Measurements from ENCODE around the gene OPHN1.

The OPHN1 gene

DNA sequence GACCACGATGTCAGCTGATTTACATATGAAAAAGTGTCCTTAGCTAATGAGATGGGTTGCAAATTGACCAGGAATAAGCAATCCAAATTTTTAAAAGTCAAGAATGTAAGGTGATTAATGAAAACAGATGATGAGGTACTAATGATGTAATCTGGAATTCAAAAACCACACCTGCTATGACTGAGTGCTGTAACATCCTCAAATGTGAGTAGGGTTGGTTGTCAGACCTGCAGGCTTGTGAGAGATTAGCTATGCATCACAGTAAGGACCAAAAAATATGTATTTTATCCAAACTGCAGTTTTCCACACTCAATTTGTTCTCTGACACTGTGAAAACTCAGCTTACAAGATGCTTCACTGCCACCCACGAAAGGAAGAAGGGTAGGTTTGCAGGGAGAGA, 242.5 kb downstream of the OPHN1 start:
- Histone ChIP-seq H3K27me3 (ENCODE audit: control insufficient read depth, insufficient read depth, low read length, poor library complexity, severe bottlenecking) (no peaks in the 10 kb centered on the region), H3K9me3 (ENCODE audit: control insufficient read depth, low read length) (no peaks in the 10 kb centered on the region), H3K27ac (ENCODE audit: insufficient read depth, low read depth, low read length, poor library complexity, severe bottlenecking) (no peak overlapping the region), H3K4me3 (ENCODE audit: insufficient read depth, low read depth, low read length) (no peak overlapping the region), H3K36me3 (ENCODE audit: control insufficient read depth, insufficient read depth, low read length) (no peaks in the 10 kb centered on the region), H3K4me1 (ENCODE audit: control insufficient read depth, insufficient read depth, low read length) (no peaks in the 10 kb centered on the region)
- WGBS, 2 experiments = 80 to 100% methylated on average over 1 to 2 of the region's 2 CpGs

GRCh38 chrX:68186552-68187262, 246.6 kb downstream of the OPHN1 start:
- WGBS, 2 experiments = 96 to 100% methylated on average over 1 to 2 of the region's 2 CpGs
- H3K27ac ChIP-seq (ENCODE audit: insufficient read depth, low read depth, low read length, poor library complexity, severe bottlenecking) = no peak overlapping the region

DNA sequence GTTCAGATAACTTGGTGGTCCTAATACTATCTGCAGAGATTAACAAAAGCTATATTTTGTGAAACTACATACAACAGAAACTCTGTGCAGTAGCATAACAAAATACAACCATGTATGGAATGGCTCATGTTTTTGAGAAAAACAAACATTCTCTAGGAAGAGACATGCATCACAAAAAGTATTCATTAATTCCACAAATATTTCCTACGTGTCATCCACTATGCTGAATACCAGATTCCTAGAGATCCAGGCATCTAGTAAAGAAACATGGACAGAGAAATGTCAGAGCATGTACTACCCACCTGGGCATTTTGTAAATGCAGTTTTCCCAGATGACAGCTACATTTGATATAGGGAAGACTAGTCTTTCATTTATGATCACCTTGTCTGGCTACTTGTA, 248.1 kb downstream of the OPHN1 start:
- Histone ChIP-seq H3K9me3 (ENCODE audit: control insufficient read depth, low read length) (no peaks in the 10 kb centered on the region), H3K4me1 (ENCODE audit: control insufficient read depth, insufficient read depth, low read length) (no peaks in the 10 kb centered on the region), H3K36me3 (ENCODE audit: control insufficient read depth, insufficient read depth, low read length) (no peaks in the 10 kb centered on the region), H3K27me3 (ENCODE audit: control insufficient read depth, insufficient read depth, low read length, poor library complexity, severe bottlenecking) (no peaks in the 10 kb centered on the region), H3K4me3 (ENCODE audit: insufficient read depth, low read depth, low read length) (no peak overlapping the region), H3K27ac (ENCODE audit: insufficient read depth, low read depth, low read length, poor library complexity, severe bottlenecking) (no peak overlapping the region)
- WGBS, 2 experiments = 91 to 100% methylated on average over 1 of the region's 1 CpG

More at GRCh38 chrX:68186552-68187262, 246.6 kb downstream of the OPHN1 start:
- Histone ChIP-seq H3K4me1 (ENCODE audit: control insufficient read depth, insufficient read depth, low read length) (no peaks in the 10 kb centered on the region), H3K9me3 (ENCODE audit: control insufficient read depth, low read length) (no peaks in the 10 kb centered on the region), H3K36me3 (ENCODE audit: control insufficient read depth, insufficient read depth, low read length) (no peaks in the 10 kb centered on the region), H3K4me3 (ENCODE audit: insufficient read depth, low read depth, low read length) (no peak overlapping the region), H3K27me3 (ENCODE audit: control insufficient read depth, insufficient read depth, low read length, poor library complexity, severe bottlenecking) (no peaks in the 10 kb centered on the region)

DNA sequence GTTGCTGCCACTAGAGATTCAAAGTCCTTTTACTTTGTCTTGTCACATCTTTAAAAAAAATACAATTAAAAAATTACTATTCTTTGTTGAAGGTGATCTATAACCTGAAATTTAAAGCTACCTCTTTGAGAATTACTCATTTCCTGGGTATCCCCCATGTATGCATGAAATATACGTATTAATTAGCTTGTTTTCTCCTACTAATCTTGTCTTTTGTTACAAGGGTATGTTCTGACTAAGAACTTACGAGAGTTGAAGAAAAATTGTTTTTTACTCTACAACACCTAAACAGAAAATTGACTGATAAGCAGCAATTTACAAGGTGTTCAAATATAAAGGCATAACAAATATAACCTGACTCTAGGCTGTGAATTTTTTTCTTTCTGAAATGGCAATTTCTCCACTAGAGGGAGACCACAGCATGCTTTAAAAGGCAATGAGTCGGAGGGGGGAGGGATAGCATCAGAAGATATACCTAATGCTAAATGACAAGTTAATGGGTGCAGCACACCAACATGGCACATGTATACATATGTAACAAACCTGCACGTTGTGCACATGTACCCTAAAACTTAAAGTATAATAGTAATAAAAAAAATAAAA, 249.6 kb downstream of the OPHN1 start:
- no peak overlapping the region for H3K4me3 ChIP-seq (ENCODE audit: insufficient read depth, low read depth, low read length)
- 71% methylated on average over 2 of the region's 4 CpGs; no CpG with 5 or more reads in 1 of the 2 experiments for WGBS, 2 experiments
- H3K4me1 ChIP-seq (ENCODE audit: control insufficient read depth, insufficient read depth, low read length) = no peaks in the 10 kb centered on the region
- H3K27me3 ChIP-seq (ENCODE audit: control insufficient read depth, insufficient read depth, low read length, poor library complexity, severe bottlenecking) = no peaks in the 10 kb centered on the region
- H3K27ac ChIP-seq (ENCODE audit: insufficient read depth, low read depth, low read length, poor library complexity, severe bottlenecking) = no peak overlapping the region
- H3K9me3 ChIP-seq (ENCODE audit: control insufficient read depth, low read length) = no peaks in the 10 kb centered on the region
- no peaks in the 10 kb centered on the region for H3K36me3 ChIP-seq (ENCODE audit: control insufficient read depth, insufficient read depth, low read length)

DNA sequence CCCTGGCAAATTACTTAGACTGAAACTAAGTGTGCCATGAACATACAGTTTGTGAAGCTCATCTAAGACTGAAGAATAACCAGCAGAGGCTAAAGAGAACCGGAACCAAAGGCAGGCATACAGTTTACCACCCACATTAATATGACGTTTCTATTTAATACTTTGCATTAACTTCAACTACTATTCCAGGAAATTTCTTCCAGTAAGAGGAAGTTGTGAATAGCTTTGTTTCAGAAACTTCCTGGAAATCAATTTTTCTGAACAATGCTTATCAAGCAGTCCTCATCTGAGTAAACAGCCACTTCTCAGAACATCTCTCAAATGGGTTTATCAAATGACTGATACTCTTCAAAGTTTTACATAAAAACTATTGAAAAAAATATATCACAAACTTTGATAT, 252.7 kb downstream of the OPHN1 start:
- no peaks in the 10 kb centered on the region for H3K4me1 ChIP-seq (ENCODE audit: control insufficient read depth, insufficient read depth, low read length)
- no peak overlapping the region for H3K27ac ChIP-seq (ENCODE audit: insufficient read depth, low read depth, low read length, poor library complexity, severe bottlenecking)
- H3K9me3 ChIP-seq (ENCODE audit: control insufficient read depth, low read length) = no peaks in the 10 kb centered on the region
- no peaks in the 10 kb centered on the region for H3K36me3 ChIP-seq (ENCODE audit: control insufficient read depth, insufficient read depth, low read length)
- no peaks in the 10 kb centered on the region for H3K27me3 ChIP-seq (ENCODE audit: control insufficient read depth, insufficient read depth, low read length, poor library complexity, severe bottlenecking)
- no peak overlapping the region for H3K4me3 ChIP-seq (ENCODE audit: insufficient read depth, low read depth, low read length)
- 100% methylated on average over 1 to 2 of the region's 2 CpGs for WGBS, 2 experiments

- no peaks in the 10 kb centered on the region for H3K9me3 ChIP-seq (ENCODE audit: control insufficient read depth, low read length)
- no peak overlapping the region for H3K27ac ChIP-seq (ENCODE audit: insufficient read depth, low read depth, low read length, poor library complexity, severe bottlenecking)
- H3K36me3 ChIP-seq (ENCODE audit: control insufficient read depth, insufficient read depth, low read length) = no peaks in the 10 kb centered on the region
- H3K4me1 ChIP-seq (ENCODE audit: control insufficient read depth, insufficient read depth, low read length) = no peaks in the 10 kb centered on the region
- no peaks in the 10 kb centered on the region for H3K27me3 ChIP-seq (ENCODE audit: control insufficient read depth, insufficient read depth, low read length, poor library complexity, severe bottlenecking)
- no peak overlapping the region for H3K4me3 ChIP-seq (ENCODE audit: insufficient read depth, low read depth, low read length)
- 93 to 95% methylated on average over 1 of the region's 1 CpG for WGBS, 2 experiments
These were observed 253.9 kb downstream of the OPHN1 start for GRCh38 chrX:68179355-68179754.

DNA sequence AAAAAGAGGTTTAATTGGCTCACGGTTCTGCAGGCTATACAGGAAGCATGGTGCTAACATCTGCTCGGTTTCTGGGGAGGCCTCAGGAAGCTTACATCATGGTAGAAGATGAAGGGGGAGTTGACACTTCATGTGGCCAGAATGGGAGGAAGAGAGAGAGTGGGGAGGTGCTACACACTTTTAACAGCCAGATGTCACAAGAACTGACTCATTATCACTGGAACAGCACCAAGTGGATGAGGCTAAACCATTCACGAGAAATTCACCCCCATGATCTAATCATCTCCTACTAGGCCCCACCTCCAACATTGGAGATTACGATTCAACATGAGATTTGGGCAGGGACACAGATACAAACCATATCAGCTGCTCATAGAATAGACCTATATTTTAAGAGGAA, 255.8 kb downstream of the OPHN1 start:
- no peaks in the 10 kb centered on the region for H3K27me3 ChIP-seq (ENCODE audit: control insufficient read depth, insufficient read depth, low read length, poor library complexity, severe bottlenecking)
- H3K4me1 ChIP-seq (ENCODE audit: control insufficient read depth, insufficient read depth, low read length) = no peaks in the 10 kb centered on the region
- no peaks in the 10 kb centered on the region for H3K9me3 ChIP-seq (ENCODE audit: control insufficient read depth, low read length)
- H3K27ac ChIP-seq (ENCODE audit: insufficient read depth, low read depth, low read length, poor library complexity, severe bottlenecking) = no peak overlapping the region
- no peaks in the 10 kb centered on the region for H3K36me3 ChIP-seq (ENCODE audit: control insufficient read depth, insufficient read depth, low read length)
- no peak overlapping the region for H3K4me3 ChIP-seq (ENCODE audit: insufficient read depth, low read depth, low read length)
- 62 to 67% methylated on average over 3 of the region's 4 CpGs for WGBS, 2 experiments

- Histone ChIP-seq H3K9me3 (ENCODE audit: control insufficient read depth, low read length) (no peaks in the 10 kb centered on the region), H3K27ac (ENCODE audit: insufficient read depth, low read depth, low read length, poor library complexity, severe bottlenecking) (no peak overlapping the region), H3K4me1 (ENCODE audit: control insufficient read depth, insufficient read depth, low read length) (no peaks in the 10 kb centered on the region), H3K36me3 (ENCODE audit: control insufficient read depth, insufficient read depth, low read length) (no peaks in the 10 kb centered on the region), H3K27me3 (ENCODE audit: control insufficient read depth, insufficient read depth, low read length, poor library complexity, severe bottlenecking) (no peaks in the 10 kb centered on the region), H3K4me3 (ENCODE audit: insufficient read depth, low read depth, low read length) (no peak overlapping the region)
- 94 to 97% methylated on average over 2 to 3 of the region's 3 CpGs for WGBS, 2 experiments
These were observed 257.7 kb downstream of the OPHN1 start for GRCh38 chrX:68175562-68175961.

DNA sequence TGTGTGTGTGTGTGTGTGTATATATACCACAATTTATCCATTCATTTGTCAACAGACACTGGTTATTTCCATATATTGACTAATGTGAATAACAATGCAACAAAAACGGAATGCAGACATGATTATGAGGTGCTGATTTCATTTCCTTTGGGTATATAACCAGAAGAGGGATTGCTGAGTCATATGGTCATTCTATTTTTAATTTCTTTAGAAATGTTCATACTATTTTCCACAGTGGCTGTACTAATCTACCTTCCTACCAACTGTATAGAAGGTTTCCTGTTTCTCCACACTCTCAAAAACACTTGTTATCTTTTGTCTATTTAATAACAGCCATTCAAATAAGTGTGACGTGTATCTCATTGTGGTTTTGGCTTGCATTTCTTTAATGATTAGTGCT, 269.9 kb downstream of the OPHN1 start:
- H3K27me3 ChIP-seq (ENCODE audit: control insufficient read depth, insufficient read depth, low read length, poor library complexity, severe bottlenecking) = no peaks in the 10 kb centered on the region
- no peaks in the 10 kb centered on the region for H3K9me3 ChIP-seq (ENCODE audit: control insufficient read depth, low read length)
- H3K36me3 ChIP-seq (ENCODE audit: control insufficient read depth, insufficient read depth, low read length) = no peaks in the 10 kb centered on the region
- no peaks in the 10 kb centered on the region for H3K4me1 ChIP-seq (ENCODE audit: control insufficient read depth, insufficient read depth, low read length)
- no peak overlapping the region for H3K4me3 ChIP-seq (ENCODE audit: insufficient read depth, low read depth, low read length)
- no peak overlapping the region for H3K27ac ChIP-seq (ENCODE audit: insufficient read depth, low read depth, low read length, poor library complexity, severe bottlenecking)
- WGBS, 2 experiments = 80% methylated on average over 1 of the region's 2 CpGs; no CpG with 5 or more reads in 1 of the 2 experiments

DNA sequence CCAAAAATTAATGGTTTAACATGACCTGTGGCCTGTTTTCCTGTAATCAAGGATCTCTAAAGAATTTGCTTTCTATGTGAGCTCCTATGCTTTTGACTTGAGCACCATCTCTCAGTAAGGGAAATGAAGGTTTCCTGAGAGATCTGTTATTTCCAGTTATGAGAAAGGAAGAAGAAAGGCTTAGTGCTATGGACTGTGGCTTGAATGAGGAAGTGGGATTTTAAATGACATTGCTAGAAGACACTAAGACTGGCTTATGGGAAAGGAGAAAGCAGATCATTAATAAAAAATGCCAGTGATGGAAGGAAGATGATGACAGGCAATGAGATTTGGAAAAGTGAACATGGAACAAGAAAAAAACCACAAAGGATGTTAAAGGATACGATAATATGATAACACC, 285.4 kb downstream of the OPHN1 start:
- Histone ChIP-seq H3K4me3 (ENCODE audit: insufficient read depth, low read depth, low read length) (no peak overlapping the region), H3K4me1 (ENCODE audit: control insufficient read depth, insufficient read depth, low read length) (no peaks in the 10 kb centered on the region), H3K36me3 (ENCODE audit: control insufficient read depth, insufficient read depth, low read length) (no peaks in the 10 kb centered on the region), H3K27me3 (ENCODE audit: control insufficient read depth, insufficient read depth, low read length, poor library complexity, severe bottlenecking) (no peaks in the 10 kb centered on the region), H3K27ac (ENCODE audit: insufficient read depth, low read depth, low read length, poor library complexity, severe bottlenecking) (no peak overlapping the region), H3K9me3 (ENCODE audit: control insufficient read depth, low read length) (no peaks in the 10 kb centered on the region)
- WGBS, 2 experiments = 100% methylated on average over 1 of the region's 1 CpG; no CpG with 5 or more reads in 1 of the 2 experiments
